22Rv1 (cell line): ENCODE results near the gene CRYGA.

Experiments used
- ZFX ChIP-seq: fragments of 450-650 bp; IDR thresholded peaks from 2 replicates; pipeline ENCODE4 v1.6.1; 2017; ENCODE audit warnings: antibody characterized with exemption, borderline replicate concordance
- TF ChIP-seq, protein P1 (sequence below): fragments of 450-650 bp; IDR thresholded peaks from 2 replicates; pipeline ENCODE4 v1.5.1; 2017; ENCODE audit warnings: mild to moderate bottlenecking

GRCh38 chr2:208204166-208204565 lies 40.8 kb upstream of the CRYGA start:
- TF ChIP-seq, protein P1, sequence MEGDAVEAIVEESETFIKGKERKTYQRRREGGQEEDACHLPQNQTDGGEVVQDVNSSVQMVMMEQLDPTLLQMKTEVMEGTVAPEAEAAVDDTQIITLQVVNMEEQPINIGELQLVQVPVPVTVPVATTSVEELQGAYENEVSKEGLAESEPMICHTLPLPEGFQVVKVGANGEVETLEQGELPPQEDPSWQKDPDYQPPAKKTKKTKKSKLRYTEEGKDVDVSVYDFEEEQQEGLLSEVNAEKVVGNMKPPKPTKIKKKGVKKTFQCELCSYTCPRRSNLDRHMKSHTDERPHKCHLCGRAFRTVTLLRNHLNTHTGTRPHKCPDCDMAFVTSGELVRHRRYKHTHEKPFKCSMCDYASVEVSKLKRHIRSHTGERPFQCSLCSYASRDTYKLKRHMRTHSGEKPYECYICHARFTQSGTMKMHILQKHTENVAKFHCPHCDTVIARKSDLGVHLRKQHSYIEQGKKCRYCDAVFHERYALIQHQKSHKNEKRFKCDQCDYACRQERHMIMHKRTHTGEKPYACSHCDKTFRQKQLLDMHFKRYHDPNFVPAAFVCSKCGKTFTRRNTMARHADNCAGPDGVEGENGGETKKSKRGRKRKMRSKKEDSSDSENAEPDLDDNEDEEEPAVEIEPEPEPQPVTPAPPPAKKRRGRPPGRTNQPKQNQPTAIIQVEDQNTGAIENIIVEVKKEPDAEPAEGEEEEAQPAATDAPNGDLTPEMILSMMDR, result no peak
- TF ChIP-seq ZFX, result no peak
